ENCODE results near the gene NTPCR.

Gene NTPCR

DNA sequence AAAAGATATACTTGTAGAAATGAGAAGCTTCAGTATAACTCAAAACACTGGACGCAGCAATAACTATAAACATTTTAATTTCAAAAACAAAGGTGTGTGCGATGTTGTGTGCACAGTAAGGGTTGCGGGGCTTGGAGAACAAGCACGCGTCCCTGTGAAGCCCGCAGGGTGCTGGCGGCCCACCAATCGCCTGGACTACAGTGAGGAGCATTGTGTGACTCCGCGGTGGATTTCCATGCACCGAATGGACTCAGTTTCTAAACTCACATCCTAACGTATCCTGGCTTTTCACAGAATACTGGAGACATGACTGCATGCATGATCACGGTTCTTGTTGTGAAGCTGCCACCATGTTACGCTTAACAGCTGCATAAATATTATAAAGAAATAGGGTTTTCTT lies 33.0 kb downstream of the NTPCR start:
- no peaks in the 10 kb centered on the region for H3K27me3 ChIP-seq
- no peak overlapping the region for H3K27ac ChIP-seq
- peaks cover 0 to 10% (median 5%) of the 10 kb centered on the region in 10 experiments; a peak in 12 of 20 replicates for H3K4me1 ChIP-seq
- H3K36me3 ChIP-seq: peaks cover 12 to 53% (median 21%) of the 10 kb centered on the region in 11 experiments; a peak in 18 of 22 replicates
- no peak for TF ChIP-seq Cebpa-rat (IDR thresholded peaks at IDR 0.05)
- no peak overlapping the region for H3K4me3 ChIP-seq
- no peaks in the 10 kb centered on the region for H3K9me3 ChIP-seq (replicated peaks in 1 of 11)
- no peak overlapping the region for H3K4me2 ChIP-seq
- H4K20me1 ChIP-seq: no peaks in the 10 kb centered on the region; a peak in 1 of 22 replicates
- no peak overlapping the region for H3K9ac ChIP-seq

- no peaks in the 10 kb centered on the region for H3K27me3 ChIP-seq
- peaks cover 6 to 47% (median 15%) of the 10 kb centered on the region in 11 experiments; a peak in 18 of 22 replicates for H3K36me3 ChIP-seq
- H3K9ac ChIP-seq: no peak overlapping the region
- H3K4me3 ChIP-seq: no peak overlapping the region
- H3K9me3 ChIP-seq (replicated peaks in 1 of 11): no peaks in the 10 kb centered on the region
- H3K27ac ChIP-seq: no peak overlapping the region
- no peak for TF ChIP-seq Cebpa-rat (IDR thresholded peaks at IDR 0.05)
- H4K20me1 ChIP-seq: no peaks in the 10 kb centered on the region; a peak in 1 of 22 replicates
- peaks cover 0 to 5% (median under 1%) of the 10 kb centered on the region in 10 experiments; a peak in 5 of 20 replicates for H3K4me1 ChIP-seq
- H3K4me2 ChIP-seq: no peak overlapping the region
These were observed 33.6 kb downstream of the NTPCR start for GRCh38 chr1:232983817-232984567.

GRCh38 chr1:232984577-232985425 lies 34.4 kb downstream of the NTPCR start:
- Histone ChIP-seq H3K27me3 (no peaks in the 10 kb centered on the region), H3K4me3 (no peak overlapping the region), H4K20me1 (no peaks in the 10 kb centered on the region; a peak in 1 of 22 replicates), H3K36me3 (peaks cover 1 to 40% (median 7%) of the 10 kb centered on the region in 11 experiments; a peak in 15 of 22 replicates), H3K9me3 (replicated peaks in 1 of 11) (no peaks in the 10 kb centered on the region), H3K9ac (no peak overlapping the region), H3K4me1 (0 out of 20 replicates have a peak, but pooled peaks cover 0 to under 1% (median 0%) of the 10 kb centered on the region in 10 experiments), H3K27ac (no peak overlapping the region), H3K4me2 (no peak overlapping the region)
- no peak for TF ChIP-seq Cebpa-rat (IDR thresholded peaks at IDR 0.05)

GRCh38 chr1:232985882-232986526 lies 35.6 kb downstream of the NTPCR start:
- no peak overlapping the region for H3K27ac ChIP-seq
- H3K4me3 ChIP-seq: no peak overlapping the region
- H3K9me3 ChIP-seq (replicated peaks in 1 of 11): no peaks in the 10 kb centered on the region
- no peak overlapping the region for H3K4me2 ChIP-seq
- peaks cover 0 to 28% (median 4%) of the 10 kb centered on the region in 11 experiments; a peak in 10 of 22 replicates for H3K36me3 ChIP-seq
- no peaks in the 10 kb centered on the region for H3K27me3 ChIP-seq
- no peaks in the 10 kb centered on the region; a peak in 1 of 22 replicates for H4K20me1 ChIP-seq
- H3K4me1 ChIP-seq: no peaks in the 10 kb centered on the region
- TF ChIP-seq Cebpa-rat (IDR thresholded peaks at IDR 0.05): no peak
- no peak overlapping the region for H3K9ac ChIP-seq

DNA sequence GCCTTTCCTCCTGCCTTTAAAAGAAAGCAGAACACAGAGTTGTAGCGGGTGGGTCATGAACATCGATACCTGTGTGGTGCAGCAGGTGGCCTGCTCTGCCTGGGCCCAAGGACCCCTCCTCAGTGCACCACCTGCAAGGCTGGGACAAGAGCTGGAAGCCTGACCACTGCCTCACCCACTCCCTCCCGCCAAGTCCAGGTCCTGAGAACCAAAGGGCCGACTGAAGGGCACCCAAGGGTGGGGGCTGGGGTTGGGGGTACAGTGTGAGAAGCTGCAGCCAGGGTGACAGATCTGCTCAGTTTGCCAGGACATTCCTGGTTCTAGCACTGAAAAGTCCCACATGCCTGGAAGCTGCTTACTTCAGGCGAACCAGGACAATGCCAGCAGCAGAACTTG lies 36.1 kb downstream of the NTPCR start:
- Histone ChIP-seq H3K4me1 (no peaks in the 10 kb centered on the region), H3K9me3 (replicated peaks in 1 of 11) (no peaks in the 10 kb centered on the region), H3K27me3 (no peaks in the 10 kb centered on the region), H3K27ac (no peak overlapping the region), H3K36me3 (peaks cover 0 to 25% (median 4%) of the 10 kb centered on the region in 11 experiments; a peak in 9 of 22 replicates), H3K9ac (no peak overlapping the region), H4K20me1 (no peaks in the 10 kb centered on the region; a peak in 1 of 22 replicates), H3K4me2 (no peak overlapping the region), H3K4me3 (no peak overlapping the region)
- no peak for TF ChIP-seq Cebpa-rat (IDR thresholded peaks at IDR 0.05)

DNA sequence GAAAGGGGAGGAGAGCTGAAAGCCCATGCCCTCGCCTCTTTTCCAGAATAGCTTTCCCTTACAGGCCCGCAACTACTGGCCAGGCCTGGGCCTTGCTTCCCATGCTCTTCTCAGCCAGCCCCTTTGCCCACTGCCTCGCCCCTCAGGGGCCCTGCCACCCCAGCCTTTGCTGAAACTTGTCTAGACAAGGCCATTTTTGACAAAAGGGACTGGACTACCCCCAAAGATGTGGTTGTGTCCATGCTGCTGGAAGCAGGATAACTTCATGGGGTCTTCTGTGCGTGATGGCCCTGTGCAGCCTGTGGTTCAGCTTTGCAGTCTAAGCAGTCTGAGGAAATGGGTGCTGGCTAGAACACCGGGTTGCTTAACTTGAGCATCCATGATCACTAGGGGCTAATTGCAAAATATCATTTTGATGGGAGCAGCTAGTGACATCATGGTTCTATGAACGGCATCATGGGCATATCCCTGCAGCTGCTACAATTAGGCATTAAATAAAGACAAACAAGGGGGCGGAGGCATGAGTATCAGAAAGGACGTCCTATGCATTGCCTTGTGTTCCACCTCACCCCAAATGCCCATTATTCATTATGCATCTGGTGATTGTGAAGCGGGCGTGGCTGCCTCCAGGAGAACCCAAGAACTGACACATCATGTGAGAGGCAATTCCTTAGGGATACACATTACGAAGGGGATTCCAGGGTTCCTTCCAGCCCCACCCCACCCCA lies 36.8 kb downstream of the NTPCR start:
- H3K4me3 ChIP-seq: no peak overlapping the region
- TF ChIP-seq Cebpa-rat (IDR thresholded peaks at IDR 0.05): no peak
- H3K27ac ChIP-seq: no peak overlapping the region
- peaks cover 0 to 28% (median 4%) of the 10 kb centered on the region in 11 experiments; a peak in 9 of 22 replicates for H3K36me3 ChIP-seq
- no peak overlapping the region for H3K4me2 ChIP-seq
- H3K27me3 ChIP-seq: no peaks in the 10 kb centered on the region
- H3K9ac ChIP-seq: no peak overlapping the region
- H3K4me1 ChIP-seq: no peaks in the 10 kb centered on the region
- H3K9me3 ChIP-seq (replicated peaks in 1 of 11): peaks cover 0 to 3% (median 2%) of the 10 kb centered on the region in 11 experiments; a peak in 9 of 22 replicates
- no peaks in the 10 kb centered on the region; a peak in 1 of 22 replicates for H4K20me1 ChIP-seq

DNA sequence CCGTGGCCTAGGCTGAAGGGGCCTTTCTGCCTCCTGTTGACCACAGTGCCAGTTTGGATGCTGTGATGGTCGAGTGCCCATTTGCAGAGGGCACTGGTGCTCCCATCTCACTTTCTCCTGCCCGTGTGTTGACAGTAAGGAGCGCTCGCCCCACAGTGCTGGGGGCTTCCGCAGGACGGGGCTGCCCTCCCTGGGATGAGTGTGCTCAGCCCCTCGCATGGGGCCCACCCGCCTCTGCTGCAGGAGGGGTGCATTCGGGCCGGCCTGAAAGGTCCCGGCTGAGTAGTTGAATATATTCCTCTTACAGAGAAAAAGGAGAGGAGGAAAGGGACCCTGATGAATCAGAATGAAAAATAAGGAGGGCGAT lies 37.3 kb downstream of the NTPCR start:
- Histone ChIP-seq H3K27ac (no peak overlapping the region), H3K9ac (no peak overlapping the region), H4K20me1 (no peaks in the 10 kb centered on the region), H3K27me3 (no peaks in the 10 kb centered on the region), H3K4me2 (no peak overlapping the region), H3K36me3 (peaks cover 0 to 30% (median 6%) of the 10 kb centered on the region in 11 experiments; a peak in 10 of 22 replicates), H3K4me1 (no peaks in the 10 kb centered on the region), H3K9me3 (replicated peaks in 1 of 11) (peaks cover under 1 to 9% (median 7%) of the 10 kb centered on the region in 11 experiments; a peak in 17 of 22 replicates), H3K4me3 (no peak overlapping the region)
- TF ChIP-seq Cebpa-rat (IDR thresholded peaks at IDR 0.05): no peak

DNA sequence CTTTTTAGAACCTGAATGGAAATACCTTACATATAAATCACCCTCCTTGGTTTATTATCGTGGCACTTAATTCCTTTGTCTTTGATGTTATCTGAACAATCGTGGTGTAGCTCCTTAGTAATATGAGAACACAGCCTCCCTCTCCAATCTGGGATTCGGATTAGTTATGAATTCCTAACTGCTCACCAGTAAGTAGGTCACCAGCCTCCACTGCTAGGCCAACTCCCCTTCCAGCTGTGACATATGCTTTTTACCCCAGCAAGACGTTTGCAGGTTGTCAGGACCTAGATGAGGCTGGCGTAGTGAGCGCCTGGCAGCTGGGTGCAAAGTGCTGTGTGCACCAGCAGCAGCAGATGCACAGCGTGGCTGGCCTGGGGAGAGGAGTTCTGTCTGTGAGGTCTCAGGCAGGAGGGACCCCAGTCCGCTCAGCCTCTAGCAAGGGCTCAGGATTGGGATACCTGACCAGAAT lies 38.2 kb downstream of the NTPCR start:
- Histone ChIP-seq H3K4me2 (no peak overlapping the region), H3K9ac (no peak overlapping the region), H4K20me1 (no peaks in the 10 kb centered on the region), H3K27ac (no peak overlapping the region), H3K27me3 (no peaks in the 10 kb centered on the region), H3K4me1 (no peaks in the 10 kb centered on the region), H3K9me3 (replicated peaks in 1 of 11) (peaks cover 9 to 17% (median 16%) of the 10 kb centered on the region in 11 experiments), H3K36me3 (peaks cover 1 to 32% (median 10%) of the 10 kb centered on the region in 11 experiments; a peak in 15 of 22 replicates), H3K4me3 (no peak overlapping the region)
- TF ChIP-seq Cebpa-rat (IDR thresholded peaks at IDR 0.05): no peak
